A673 (cell line): Measurements from ENCODE around the gene KLF16.

Source experiments
- EZH2 ChIP-seq: fragments of 200-600 bp; sonication (generic); IDR thresholded peaks from 2 replicates; pipeline ENCODE4 v1.6.1; 2017; ENCODE audit warnings: borderline replicate concordance, low read depth, mild to moderate bottlenecking, mixed read lengths, antibody characterized with exemption, low read length; ENCODE audit not compliant: poor library complexity, severe bottlenecking
- TF ChIP-seq, protein P1 (sequence below): fragments of 300-800, 200-600 bp; sonication (generic); conservative IDR thresholded peaks from 2 replicates; pipeline ENCODE4 v1.5.1; 2017; ENCODE audit warnings: low read depth, mild to moderate bottlenecking, antibody characterized with exemption, low read length, moderate library complexity, mixed read lengths

DNA sequence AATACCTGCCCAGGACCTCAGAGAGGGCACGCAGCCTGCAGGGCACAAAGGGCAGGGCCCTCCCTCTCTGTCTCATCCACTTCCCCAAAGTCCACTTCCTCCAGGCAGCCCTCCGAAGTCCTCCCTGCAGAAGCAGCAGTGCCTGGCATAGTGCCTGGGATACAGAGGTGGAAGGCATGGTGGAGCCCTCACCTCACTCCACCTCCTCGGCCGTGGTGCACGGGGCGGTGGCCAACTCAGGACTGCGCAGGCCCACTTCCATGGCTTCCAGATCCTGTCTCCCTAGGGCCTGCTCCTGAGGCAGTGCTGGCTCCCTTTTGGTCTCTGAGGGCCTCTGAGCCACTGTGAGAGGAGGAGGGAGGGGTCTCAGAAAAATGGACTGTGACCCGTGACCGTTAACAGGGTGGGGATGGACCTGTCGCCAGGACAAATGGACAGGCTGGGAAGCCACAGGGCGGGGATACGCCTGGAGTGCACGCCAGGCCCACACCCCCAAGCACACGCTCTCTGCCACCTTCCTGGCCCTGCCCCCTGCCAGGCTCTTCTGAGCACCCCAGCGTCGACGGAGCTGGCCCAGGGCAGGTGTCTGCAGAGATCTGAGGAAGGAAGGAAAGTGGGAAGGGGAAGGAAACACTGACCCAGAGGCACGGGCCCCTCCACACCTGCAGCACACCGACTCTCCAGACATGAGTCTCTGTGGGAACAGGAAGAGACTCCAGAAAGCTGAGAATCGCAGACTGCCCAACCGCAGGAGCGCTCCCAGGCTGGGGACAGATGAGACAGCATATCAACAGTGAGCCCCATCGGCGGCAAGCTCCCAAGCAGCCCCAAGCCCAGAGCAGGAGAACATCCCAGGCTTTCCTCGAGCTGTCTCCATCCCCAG, 23.5 kb downstream of the KLF16 start:
- no peak for TF ChIP-seq EZH2
- TF ChIP-seq, protein P1, sequence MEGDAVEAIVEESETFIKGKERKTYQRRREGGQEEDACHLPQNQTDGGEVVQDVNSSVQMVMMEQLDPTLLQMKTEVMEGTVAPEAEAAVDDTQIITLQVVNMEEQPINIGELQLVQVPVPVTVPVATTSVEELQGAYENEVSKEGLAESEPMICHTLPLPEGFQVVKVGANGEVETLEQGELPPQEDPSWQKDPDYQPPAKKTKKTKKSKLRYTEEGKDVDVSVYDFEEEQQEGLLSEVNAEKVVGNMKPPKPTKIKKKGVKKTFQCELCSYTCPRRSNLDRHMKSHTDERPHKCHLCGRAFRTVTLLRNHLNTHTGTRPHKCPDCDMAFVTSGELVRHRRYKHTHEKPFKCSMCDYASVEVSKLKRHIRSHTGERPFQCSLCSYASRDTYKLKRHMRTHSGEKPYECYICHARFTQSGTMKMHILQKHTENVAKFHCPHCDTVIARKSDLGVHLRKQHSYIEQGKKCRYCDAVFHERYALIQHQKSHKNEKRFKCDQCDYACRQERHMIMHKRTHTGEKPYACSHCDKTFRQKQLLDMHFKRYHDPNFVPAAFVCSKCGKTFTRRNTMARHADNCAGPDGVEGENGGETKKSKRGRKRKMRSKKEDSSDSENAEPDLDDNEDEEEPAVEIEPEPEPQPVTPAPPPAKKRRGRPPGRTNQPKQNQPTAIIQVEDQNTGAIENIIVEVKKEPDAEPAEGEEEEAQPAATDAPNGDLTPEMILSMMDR = no peak
